PC-9 (cell line): ENCODE results near the gene MTG1.

Experiments used
- EZH2 ChIP-seq: fragments of 200-600 bp; sonication (generic); IDR thresholded peaks from 2 replicates; pipeline ENCODE4 v1.8.0; 2017; ENCODE audit warnings: antibody characterized with exemption, low read depth
- TF ChIP-seq, protein P1 (sequence below): fragments of 200-600 bp; sonication (generic); conservative IDR thresholded peaks from 2 replicates; pipeline ENCODE4 v1.6.1; 2017; ENCODE audit warnings: mixed run types, antibody characterized with exemption, mild to moderate bottlenecking, moderate library complexity

DNA sequence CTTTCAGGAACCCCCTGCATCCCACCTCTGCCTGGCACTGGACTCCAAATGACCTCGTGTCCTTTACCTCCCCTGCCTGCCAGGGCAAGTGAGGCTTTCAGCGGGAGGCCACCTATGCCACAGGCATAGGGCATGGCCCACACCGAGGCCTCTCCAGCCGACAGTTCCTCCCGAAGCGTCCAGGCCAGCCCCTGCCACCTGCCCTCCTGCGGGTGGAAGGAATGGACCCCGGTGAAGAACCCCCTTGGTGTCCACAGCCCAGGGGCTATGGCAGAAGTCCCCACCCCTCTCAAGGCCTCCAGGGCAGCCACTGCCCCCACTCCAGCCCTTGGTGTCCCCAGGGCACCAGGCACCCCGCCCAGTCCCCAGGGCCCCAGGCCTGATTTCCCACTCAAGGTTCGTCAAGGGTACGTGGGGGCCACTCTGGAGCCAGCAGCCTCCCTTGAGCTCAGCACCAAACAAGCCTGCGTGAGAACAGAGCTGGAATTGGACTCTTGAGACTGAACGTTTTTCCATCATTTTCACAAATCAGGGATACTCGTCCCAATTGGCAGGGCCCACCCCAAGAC is 39.2 kb upstream of the MTG1 start:
- TF ChIP-seq, protein P1, sequence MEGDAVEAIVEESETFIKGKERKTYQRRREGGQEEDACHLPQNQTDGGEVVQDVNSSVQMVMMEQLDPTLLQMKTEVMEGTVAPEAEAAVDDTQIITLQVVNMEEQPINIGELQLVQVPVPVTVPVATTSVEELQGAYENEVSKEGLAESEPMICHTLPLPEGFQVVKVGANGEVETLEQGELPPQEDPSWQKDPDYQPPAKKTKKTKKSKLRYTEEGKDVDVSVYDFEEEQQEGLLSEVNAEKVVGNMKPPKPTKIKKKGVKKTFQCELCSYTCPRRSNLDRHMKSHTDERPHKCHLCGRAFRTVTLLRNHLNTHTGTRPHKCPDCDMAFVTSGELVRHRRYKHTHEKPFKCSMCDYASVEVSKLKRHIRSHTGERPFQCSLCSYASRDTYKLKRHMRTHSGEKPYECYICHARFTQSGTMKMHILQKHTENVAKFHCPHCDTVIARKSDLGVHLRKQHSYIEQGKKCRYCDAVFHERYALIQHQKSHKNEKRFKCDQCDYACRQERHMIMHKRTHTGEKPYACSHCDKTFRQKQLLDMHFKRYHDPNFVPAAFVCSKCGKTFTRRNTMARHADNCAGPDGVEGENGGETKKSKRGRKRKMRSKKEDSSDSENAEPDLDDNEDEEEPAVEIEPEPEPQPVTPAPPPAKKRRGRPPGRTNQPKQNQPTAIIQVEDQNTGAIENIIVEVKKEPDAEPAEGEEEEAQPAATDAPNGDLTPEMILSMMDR, result no peak
- TF ChIP-seq EZH2, result no peak
